Adrenal gland (tissue), 5 donors: ENCODE results near the gene TRMT61B.

Source experiments
- POLR2A ChIP-seq, 2 donors: fragments of 450-650 bp; IDR thresholded peaks; one replicate each; pipeline ENCODE4 v1.6.1; 2017; ENCODE audit warnings: antibody characterized with exemption in 2 of 2, mild to moderate bottlenecking in 2 of 2, moderate library complexity in 1 of 2
- TF ChIP-seq, protein P1 (sequence below), 6 experiments: fragments of 450-650 bp in 4 of 6; fragments of 200-600 bp in 2 of 6; sonication (generic) in 1 of 6; IDR thresholded peaks; 1 replicate in 5 of 6; 2 replicates in 1 of 6; pipeline versions ENCODE4 v1.5.1 to v1.8.0; 2016 to 2021; ENCODE audit warnings: antibody characterized with exemption in 6 of 6, mild to moderate bottlenecking in 2 of 6, moderate library complexity in 1 of 6
- donor health status: DM: no; HTN: no; CAD: no.

DNA sequence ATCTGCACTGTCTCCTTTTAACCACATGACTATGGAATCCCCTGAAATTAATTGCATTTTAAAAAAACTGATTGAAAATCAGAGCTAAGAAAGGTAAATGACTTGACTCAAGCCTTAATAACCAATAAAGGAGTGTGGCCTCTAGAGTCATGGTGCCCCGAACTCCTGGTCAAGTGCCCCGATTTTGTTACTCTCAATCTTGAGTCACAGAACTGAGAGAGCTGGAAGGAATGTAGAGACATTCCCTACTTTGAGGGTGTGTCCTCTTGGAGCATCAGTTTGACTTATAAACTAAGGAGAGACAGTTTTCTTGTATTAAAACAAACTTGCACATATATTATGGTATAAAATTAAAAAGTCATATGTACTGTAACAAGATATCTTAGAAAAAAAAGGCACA is 26.8 kb upstream of the TRMT61B start:
- TF ChIP-seq, protein P1, sequence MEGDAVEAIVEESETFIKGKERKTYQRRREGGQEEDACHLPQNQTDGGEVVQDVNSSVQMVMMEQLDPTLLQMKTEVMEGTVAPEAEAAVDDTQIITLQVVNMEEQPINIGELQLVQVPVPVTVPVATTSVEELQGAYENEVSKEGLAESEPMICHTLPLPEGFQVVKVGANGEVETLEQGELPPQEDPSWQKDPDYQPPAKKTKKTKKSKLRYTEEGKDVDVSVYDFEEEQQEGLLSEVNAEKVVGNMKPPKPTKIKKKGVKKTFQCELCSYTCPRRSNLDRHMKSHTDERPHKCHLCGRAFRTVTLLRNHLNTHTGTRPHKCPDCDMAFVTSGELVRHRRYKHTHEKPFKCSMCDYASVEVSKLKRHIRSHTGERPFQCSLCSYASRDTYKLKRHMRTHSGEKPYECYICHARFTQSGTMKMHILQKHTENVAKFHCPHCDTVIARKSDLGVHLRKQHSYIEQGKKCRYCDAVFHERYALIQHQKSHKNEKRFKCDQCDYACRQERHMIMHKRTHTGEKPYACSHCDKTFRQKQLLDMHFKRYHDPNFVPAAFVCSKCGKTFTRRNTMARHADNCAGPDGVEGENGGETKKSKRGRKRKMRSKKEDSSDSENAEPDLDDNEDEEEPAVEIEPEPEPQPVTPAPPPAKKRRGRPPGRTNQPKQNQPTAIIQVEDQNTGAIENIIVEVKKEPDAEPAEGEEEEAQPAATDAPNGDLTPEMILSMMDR (IDR thresholded peaks at IDR 0.05), result no peak
- TF ChIP-seq POLR2A (IDR thresholded peaks at IDR 0.05), result no peak
